K562 (cell line): ENCODE results near the gene PHKG2. TPM values are rescaled to one million over a fixed set of nuclear protein-coding genes. Genes with fewer than 3 reads are reported as not detected.
A peak's percentile ranks its signal among the peaks of the same experiment; 100 is the strongest.

Source experiments
- ADNP ChIP-seq: fragments of 200-800 bp; sonication (Bioruptor generic); IDR thresholded peaks from 2 replicates; pipeline ENCODE4 v1.6.1; 2016; ENCODE audit warnings: missing genetic modification characterization, missing compliant biosample characterization
- ARHGAP35 ChIP-seq: fragments of 450-650 bp; IDR thresholded peaks from 2 replicates; pipeline ENCODE4 v1.6.1; 2018; ENCODE audit not compliant: partially characterized antibody
- EHMT2 ChIP-seq: fragments of 450-650 bp; IDR thresholded peaks from 2 replicates; pipeline ENCODE4 v1.6.1; 2018; ENCODE audit warnings: antibody characterized with exemption
- HNRNPL ChIP-seq: fragments of 200-400 bp; formaldehyde crosslinking; IDR thresholded peaks from 2 replicates; pipeline ENCODE4 v1.6.1; 2017; ENCODE audit warnings: low read depth, mild to moderate bottlenecking, low read length
- HOXB6 ChIP-seq: fragments of 250-450 bp; sonication (Bioruptor Pico); IDR thresholded peaks from 2 replicates; pipeline ENCODE4 v1.5.1; 2022; ENCODE audit warnings: mild to moderate bottlenecking, borderline replicate concordance
- KAT2B ChIP-seq: IDR thresholded peaks from one replicate; pipeline ENCODE4 v1.6.1; 2012; ENCODE audit warnings: low read depth, mild to moderate bottlenecking, control low read depth, inconsistent platforms, low read length, moderate library complexity
- KLF10 ChIP-seq: fragments of 250-450 bp; sonication (Bioruptor Pico); IDR thresholded peaks from 2 replicates; pipeline ENCODE4 v1.6.1; 2021; ENCODE audit warnings: matching md5 sums
- LEF1 ChIP-seq: fragments of 450-650 bp; IDR thresholded peaks from 2 replicates; pipeline ENCODE4 v1.6.1; 2016; ENCODE audit warnings: mild to moderate bottlenecking
- MCM3 ChIP-seq: fragments of 450-650 bp; IDR thresholded peaks from 2 replicates; pipeline ENCODE4 v1.6.1; 2016
- NFRKB ChIP-seq: fragments of 450-650 bp; IDR thresholded peaks from 2 replicates; pipeline ENCODE4 v1.6.1; 2016; ENCODE audit warnings: low read depth
- PHF21A ChIP-seq: fragments of 450-650 bp; IDR thresholded peaks from 2 replicates; pipeline ENCODE4 v1.6.1; 2017; ENCODE audit warnings: low read depth, borderline replicate concordance
- POU5F1 ChIP-seq: fragments of 150-350 bp; IDR thresholded peaks from 2 replicates; pipeline ENCODE4 v1.6.1; 2014; ENCODE audit warnings: borderline replicate concordance, low read length, low read depth, mild to moderate bottlenecking; ENCODE audit not compliant: partially characterized antibody
- SMAD3 ChIP-seq: fragments of 450-650 bp; formaldehyde crosslinking; conservative IDR thresholded peaks from 2 replicates; pipeline ENCODE4 v1.4.0; 2020; ENCODE audit warnings: mild to moderate bottlenecking
- YY1 ChIP-seq, 3 experiments: IDR thresholded peaks; 2 replicates each; pipeline ENCODE4 v1.6.1; 2011; ENCODE audit warnings: low read length in 2 of 3, mild to moderate bottlenecking in 2 of 3, moderate library complexity in 2 of 3, borderline replicate concordance in 1 of 3, control low read depth in 1 of 3, low read depth in 1 of 3; ENCODE audit not compliant: insufficient read depth in 3 of 3, insufficient replicate concordance in 2 of 3, control insufficient read depth in 1 of 3, insufficient read length in 1 of 3; ENCODE audit errors: extremely low read depth in 1 of 3
- ZNF121 ChIP-seq: sonication (generic); formaldehyde crosslinking; conservative IDR thresholded peaks from 2 replicates; pipeline ENCODE4 v1.8.0; 2022; ENCODE audit warnings: missing genetic modification reagents
- polyA plus RNA-seq, 8 experiments: library from polyadenylated mRNA; depleted of rRNA in 4 of 8; stranded (reverse) in 5 of 8; unstranded in 3 of 8; fragments of >200 nt; fragmentation: Nextera tagmentation in 2 of 8; fragmentation: Illumina TruSeq in 1 of 8; extraction: Ambion mirVana in 2 of 8; extraction: Trizol in 1 of 8; gene quantifications; 2 replicates each; pipeline versions ENCODE4 v1.2.1 to v1.2.3, GENCODE V29; 2011 to 2014; ENCODE audit warnings: inconsistent platforms in 1 of 8, missing spikeins in 1 of 8
- total RNA-seq, 7 experiments: library from RNA; depleted of rRNA in 6 of 7; stranded (reverse); fragments of >200 nt in 6 of 7; fragmentation: Illumina TruSeq in 2 of 7; extraction: Trizol in 2 of 7; gene quantifications; 2 replicates each; pipeline versions ENCODE4 v1.2.1 to v1.2.3, GENCODE V29; 2011 to 2021; ENCODE audit warnings: low replicate concordance in 1 of 7
- TF ChIP-seq, protein P1 (sequence below): fragments of 250-450 bp; sonication (Bioruptor Pico); IDR thresholded peaks from 2 replicates; pipeline ENCODE4 v1.4.0; 2020; ENCODE audit warnings: mild to moderate bottlenecking, moderate library complexity
- TF ChIP-seq, protein P2 (sequence below): conservative IDR thresholded peaks from 2 replicates; pipeline ENCODE4 v1.6.1; 2011; ENCODE audit warnings: low read depth, mild to moderate bottlenecking, low read length; ENCODE audit not compliant: control insufficient read depth
- TF ChIP-seq, protein P3 (sequence below): fragments of 450-650 bp; formaldehyde crosslinking; IDR thresholded peaks from 2 replicates; pipeline ENCODE4 v1.4.0; 2020; ENCODE audit warnings: mild to moderate bottlenecking, moderate library complexity
- TF ChIP-seq, protein P4 (sequence below): fragments of 250-450 bp; sonication (Bioruptor Pico); IDR thresholded peaks from 2 replicates; pipeline ENCODE4 v1.5.0; 2022; ENCODE audit warnings: mild to moderate bottlenecking

The PHKG2 gene
- total and polyA plus RNA-seq, 9 of the 15 experiments (the other 6 are each of a cell fraction or from before 2014, with no cell fraction given): 5.8 to 54.2 (median 30.7) TPM

GRCh38 chr16:30761928-30762902, 14.0 kb downstream of the PHKG2 start, which contains the start of the genes CFAP119 and RNF40 (continued):
- TF ChIP-seq KLF10 (CRISPR knock-in tag) (no peak), NFRKB (peak; percentile 65; the same call in 1 of the 2 replicates), ADNP (no peak), ZNF121 (CRISPR knock-in tag) (no peak), YY1 (IDR thresholded peaks at IDR 0.05; ENCODE audit: borderline replicate concordance in 1 of 3, control insufficient read depth in 1 of 3, extremely low read depth in 1 of 3, insufficient read depth in 3 of 3, insufficient read length in 1 of 3, insufficient replicate concordance in 2 of 3, low read depth in 1 of 3, low read length in 2 of 3) (peak; percentile 91 to 97 (median 97)), PHF21A (no peak), EHMT2 (no peak), POU5F1 (no peak), ARHGAP35 (no peak), HNRNPL (no peak), KAT2B (no peak), LEF1 (no peak), SMAD3 (no peak), HOXB6 (CRISPR knock-in tag) (no peak), MCM3 (no peak)
- TF ChIP-seq, protein P1, sequence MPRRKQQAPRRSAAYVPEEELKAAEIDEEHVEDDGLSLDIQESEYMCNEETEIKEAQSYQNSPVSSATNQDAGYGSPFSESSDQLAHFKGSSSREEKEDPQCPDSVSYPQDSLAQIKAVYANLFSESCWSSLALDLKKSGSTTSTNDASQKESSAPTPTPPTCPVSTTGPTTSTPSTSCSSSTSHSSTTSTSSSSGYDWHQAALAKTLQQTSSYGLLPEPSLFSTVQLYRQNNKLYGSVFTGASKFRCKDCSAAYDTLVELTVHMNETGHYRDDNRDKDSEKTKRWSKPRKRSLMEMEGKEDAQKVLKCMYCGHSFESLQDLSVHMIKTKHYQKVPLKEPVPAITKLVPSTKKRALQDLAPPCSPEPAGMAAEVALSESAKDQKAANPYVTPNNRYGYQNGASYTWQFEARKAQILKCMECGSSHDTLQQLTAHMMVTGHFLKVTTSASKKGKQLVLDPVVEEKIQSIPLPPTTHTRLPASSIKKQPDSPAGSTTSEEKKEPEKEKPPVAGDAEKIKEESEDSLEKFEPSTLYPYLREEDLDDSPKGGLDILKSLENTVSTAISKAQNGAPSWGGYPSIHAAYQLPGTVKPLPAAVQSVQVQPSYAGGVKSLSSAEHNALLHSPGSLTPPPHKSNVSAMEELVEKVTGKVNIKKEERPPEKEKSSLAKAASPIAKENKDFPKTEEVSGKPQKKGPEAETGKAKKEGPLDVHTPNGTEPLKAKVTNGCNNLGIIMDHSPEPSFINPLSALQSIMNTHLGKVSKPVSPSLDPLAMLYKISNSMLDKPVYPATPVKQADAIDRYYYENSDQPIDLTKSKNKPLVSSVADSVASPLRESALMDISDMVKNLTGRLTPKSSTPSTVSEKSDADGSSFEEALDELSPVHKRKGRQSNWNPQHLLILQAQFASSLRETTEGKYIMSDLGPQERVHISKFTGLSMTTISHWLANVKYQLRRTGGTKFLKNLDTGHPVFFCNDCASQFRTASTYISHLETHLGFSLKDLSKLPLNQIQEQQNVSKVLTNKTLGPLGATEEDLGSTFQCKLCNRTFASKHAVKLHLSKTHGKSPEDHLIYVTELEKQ (CRISPR knock-in tag): no peak
- TF ChIP-seq, protein P2, sequence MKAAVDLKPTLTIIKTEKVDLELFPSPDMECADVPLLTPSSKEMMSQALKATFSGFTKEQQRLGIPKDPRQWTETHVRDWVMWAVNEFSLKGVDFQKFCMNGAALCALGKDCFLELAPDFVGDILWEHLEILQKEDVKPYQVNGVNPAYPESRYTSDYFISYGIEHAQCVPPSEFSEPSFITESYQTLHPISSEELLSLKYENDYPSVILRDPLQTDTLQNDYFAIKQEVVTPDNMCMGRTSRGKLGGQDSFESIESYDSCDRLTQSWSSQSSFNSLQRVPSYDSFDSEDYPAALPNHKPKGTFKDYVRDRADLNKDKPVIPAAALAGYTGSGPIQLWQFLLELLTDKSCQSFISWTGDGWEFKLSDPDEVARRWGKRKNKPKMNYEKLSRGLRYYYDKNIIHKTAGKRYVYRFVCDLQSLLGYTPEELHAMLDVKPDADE: peak; percentile 27
- TF ChIP-seq, protein P3, sequence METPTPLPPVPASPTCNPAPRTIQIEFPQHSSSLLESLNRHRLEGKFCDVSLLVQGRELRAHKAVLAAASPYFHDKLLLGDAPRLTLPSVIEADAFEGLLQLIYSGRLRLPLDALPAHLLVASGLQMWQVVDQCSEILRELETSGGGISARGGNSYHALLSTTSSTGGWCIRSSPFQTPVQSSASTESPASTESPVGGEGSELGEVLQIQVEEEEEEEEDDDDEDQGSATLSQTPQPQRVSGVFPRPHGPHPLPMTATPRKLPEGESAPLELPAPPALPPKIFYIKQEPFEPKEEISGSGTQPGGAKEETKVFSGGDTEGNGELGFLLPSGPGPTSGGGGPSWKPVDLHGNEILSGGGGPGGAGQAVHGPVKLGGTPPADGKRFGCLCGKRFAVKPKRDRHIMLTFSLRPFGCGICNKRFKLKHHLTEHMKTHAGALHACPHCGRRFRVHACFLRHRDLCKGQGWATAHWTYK (CRISPR knock-in tag): 0 out of 2 replicates have a peak, but pooled peaks have one; percentile 48
- TF ChIP-seq, protein P4, sequence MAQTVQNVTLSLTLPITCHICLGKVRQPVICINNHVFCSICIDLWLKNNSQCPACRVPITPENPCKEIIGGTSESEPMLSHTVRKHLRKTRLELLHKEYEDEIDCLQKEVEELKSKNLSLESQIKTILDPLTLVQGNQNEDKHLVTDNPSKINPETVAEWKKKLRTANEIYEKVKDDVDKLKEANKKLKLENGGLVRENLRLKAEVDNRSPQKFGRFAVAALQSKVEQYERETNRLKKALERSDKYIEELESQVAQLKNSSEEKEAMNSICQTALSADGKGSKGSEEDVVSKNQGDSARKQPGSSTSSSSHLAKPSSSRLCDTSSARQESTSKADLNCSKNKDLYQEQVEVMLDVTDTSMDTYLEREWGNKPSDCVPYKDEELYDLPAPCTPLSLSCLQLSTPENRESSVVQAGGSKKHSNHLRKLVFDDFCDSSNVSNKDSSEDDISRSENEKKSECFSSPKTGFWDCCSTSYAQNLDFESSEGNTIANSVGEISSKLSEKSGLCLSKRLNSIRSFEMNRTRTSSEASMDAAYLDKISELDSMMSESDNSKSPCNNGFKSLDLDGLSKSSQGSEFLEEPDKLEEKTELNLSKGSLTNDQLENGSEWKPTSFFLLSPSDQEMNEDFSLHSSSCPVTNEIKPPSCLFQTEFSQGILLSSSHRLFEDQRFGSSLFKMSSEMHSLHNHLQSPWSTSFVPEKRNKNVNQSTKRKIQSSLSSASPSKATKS (CRISPR knock-in tag): no peak
